HG02571 (cell line): ENCODE results near the gene BPNT1.
"Not testable (repeated sequence)": the region's sequence is repeated elsewhere in the genome, so short reads cannot be mapped to it uniquely, and the experiment has no call there.

Experiments
- ATAC-seq: cut with Tn5 transposase; IDR thresholded peaks from one replicate; pipeline ENCODE4 v1.9.1; 2021; ENCODE audit warnings: mild to moderate bottlenecking, moderate library complexity; ENCODE audit not compliant: unreplicated experiment

The BPNT1 gene, protein sequence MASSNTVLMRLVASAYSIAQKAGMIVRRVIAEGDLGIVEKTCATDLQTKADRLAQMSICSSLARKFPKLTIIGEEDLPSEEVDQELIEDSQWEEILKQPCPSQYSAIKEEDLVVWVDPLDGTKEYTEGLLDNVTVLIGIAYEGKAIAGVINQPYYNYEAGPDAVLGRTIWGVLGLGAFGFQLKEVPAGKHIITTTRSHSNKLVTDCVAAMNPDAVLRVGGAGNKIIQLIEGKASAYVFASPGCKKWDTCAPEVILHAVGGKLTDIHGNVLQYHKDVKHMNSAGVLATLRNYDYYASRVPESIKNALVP

DNA sequence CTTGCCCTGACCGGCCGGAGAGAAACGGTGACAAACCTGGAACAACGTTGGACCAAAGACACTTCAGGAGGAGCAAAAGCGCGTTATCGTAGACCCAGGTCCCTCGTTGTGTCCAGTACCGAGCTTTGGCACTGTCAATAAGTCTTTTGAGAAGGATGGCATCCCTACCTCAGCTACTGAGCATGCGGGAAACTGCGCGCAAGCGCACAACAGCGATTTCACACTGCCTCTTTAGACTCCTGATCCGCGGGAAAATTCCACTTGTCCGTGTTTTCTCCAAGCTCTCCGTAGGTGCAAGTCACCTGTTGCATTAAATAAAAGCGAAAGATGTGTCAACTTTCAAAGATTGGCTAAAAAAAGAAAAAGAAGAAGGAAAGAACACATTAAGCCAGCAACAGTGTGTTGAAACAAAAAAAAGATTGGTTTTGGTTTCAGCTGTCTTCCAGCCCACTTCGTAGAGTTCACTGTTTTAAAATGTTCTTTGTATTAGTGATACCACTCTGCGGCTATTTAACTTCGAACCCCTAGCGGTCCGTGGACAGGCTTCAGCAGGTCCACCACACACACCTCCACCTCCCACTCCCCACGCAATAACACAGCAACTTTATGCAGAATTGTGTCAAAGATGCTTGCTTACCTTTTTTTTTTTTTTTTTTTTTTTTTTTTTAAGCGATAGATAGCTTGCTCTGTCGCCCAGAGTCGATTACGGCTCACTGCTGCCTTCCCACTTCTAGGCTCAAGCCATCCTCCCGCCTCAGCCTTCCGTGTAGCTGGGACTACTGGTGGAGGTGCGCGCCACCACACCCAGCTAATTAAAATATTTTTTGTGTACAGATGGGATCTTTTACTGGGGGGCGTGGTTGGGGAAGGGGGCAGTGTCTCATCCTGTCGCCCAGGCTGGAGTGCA is at the start of gene BPNT1:
Gene BPNT1, minus strand, starts transcription at position 139 of the 907 bp plus-strand sequence. CDS start 9,942 bp downstream, outside the sequence.
- ATAC-seq, result peak; percentile 47

DNA sequence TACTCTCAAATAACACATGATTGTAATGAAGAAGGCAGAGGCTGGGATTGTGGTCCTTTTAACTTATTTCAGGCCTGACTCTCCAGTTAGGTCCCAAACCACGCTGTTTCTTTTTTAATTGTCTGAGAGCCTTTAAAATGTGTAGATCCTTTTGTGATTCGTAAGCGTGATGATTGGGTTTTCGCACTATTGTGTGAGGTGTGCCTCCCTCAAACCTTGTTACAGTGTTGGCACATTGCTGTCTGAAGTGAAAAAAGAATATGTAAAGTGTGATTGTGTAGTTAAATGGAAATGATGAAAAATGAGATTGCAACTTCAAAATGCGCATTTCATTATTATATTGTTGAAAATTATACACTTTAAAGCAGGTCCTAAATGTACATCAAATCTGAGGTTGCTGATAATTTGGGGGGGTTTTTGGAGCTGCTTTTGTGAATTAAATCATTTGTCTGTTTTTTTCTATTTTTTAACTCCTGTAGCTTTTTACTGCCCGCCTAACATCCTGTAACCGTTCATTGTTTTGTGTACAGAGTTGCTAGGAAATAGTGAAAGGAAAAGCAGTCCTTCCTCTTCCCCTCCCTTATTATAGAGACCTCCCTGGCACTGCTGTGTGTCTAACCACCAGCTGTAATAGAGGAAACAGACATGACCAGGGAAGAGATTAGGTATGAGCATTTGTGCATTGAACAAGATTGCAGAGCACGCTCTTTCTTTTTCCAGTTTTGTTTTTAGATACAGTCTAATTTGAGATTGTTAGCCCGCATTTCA is 47.6 kb upstream of the BPNT1 start:
- ATAC-seq, result no peak

DNA sequence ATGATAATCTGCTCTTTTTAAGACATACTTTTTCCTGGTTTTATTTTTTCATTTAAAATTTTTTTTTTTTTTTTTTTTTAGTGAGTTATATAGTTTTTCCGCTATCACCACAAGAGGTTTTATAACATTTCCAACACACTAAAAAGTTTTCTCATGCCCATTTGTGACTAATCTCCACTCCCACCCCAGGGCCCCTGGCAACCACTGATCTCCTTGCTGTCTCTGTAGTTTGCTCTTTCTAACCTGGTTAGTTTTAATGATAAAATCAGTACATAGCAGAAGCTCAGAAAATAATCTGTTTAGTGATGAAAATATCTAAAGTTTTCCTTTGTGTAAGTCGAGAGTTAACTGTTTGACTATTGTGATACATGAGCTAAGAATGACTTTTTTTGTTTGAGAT is 46.2 kb upstream of the BPNT1 start:
- ATAC-seq, result no peak

DNA sequence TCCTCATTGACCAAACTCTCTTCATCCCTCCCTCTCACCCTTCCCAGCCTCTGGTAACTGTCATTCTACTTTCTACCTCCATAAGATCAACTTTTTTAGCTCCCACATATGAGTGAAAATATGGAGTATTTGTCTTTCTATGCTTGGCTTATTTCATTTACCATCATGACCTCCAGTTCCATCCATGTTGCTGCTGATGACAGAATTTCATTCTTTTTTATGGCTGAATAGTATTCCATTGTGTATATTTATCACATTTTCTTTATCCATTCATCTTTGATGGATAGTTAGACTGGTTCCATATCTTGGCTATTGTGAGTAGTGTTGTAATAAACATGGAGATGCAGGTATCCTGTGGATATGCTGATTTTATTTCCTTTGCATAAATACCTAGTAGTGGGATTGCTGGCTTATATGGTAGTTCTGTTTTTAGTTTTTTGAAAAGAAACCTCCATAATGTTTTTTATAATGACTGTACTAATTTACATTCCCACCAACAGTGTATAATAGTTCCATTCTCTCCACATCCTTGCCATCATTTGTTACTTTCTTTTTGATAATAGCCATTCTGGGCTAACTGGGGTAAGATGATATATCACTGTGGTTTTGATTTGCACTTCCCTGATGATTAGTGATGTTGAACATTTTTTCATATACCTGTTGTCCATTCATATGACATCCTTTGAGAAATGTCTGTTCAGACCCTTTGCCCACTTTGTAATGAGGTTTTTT is 40.1 kb upstream of the BPNT1 start:
- no peak for ATAC-seq

DNA sequence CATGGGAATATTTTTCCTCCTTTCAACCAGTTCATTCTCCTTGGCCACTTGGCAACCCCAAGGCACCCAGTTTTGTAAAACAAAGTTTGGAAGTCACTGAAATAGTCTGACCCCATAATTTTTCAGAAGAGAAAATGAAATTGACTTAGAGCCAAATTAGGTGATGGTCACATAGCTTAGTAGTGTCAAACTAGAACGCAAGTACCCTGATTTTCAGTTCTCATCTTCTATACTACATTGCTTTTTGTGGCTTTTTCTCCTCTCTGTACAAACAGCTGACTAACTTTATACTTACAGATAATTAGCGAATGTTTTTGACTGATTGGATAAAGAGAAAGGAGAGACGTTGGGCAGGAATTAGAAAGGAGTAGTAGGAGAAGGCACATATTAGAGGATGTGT is 37.5 kb upstream of the BPNT1 start:
- no peak for ATAC-seq

DNA sequence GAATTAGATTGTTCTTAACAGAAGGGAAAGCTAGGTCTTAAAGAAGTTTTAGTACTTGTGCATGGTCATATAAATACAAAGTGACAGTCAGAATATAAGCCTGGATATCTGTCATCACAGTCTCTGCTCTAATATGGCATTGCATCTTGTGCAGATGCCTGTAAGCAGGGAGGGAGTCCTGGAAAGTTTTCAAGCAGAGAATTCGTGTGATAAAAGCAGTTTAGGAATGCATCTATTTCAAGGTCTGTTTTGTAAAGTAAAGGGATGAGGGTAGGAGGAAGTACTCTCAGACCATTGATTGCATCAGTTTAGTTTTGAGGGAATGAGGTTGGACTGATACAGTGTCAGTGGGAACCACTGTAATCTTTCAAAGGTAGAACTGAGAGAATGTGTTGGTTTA is 35.0 kb upstream of the BPNT1 start:
- ATAC-seq, result no peak

DNA sequence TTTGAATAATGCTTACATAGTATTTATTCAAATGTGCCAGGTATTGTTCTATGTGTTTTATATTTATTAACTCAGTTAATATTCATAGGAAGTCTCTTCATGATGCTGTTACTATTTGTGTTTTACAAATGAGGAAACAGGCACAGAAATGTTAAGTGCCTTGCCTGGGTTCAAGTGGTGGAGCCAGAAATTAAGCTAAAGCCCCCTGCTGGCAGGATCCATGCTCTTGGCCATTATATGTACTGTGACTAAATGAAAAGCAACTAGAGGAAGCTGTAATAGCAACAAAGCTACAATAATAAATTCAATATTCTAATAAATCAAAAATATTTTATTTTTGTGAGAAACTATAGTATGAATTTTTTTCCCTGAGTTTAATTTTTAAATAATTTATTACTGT is 34.3 kb upstream of the BPNT1 start:
- no peak for ATAC-seq

DNA sequence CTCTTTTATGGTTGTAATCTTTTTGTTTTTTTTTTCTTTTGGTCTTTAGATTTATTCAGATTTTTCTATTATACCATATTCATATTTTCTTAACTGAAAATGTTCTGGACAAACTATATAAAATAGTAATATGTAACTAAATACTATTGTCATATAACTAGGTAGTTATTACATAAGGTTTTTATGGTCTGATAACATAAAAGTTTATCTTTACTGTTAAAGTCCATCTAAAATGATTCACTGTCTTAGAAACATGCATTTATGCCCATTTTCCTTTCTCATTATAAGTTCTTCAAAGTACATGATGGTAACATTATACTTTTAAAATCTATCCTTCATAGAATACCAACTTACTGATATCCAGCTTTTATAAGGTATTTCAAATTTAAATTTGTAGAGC is 33.5 kb upstream of the BPNT1 start:
- no peak for ATAC-seq

DNA sequence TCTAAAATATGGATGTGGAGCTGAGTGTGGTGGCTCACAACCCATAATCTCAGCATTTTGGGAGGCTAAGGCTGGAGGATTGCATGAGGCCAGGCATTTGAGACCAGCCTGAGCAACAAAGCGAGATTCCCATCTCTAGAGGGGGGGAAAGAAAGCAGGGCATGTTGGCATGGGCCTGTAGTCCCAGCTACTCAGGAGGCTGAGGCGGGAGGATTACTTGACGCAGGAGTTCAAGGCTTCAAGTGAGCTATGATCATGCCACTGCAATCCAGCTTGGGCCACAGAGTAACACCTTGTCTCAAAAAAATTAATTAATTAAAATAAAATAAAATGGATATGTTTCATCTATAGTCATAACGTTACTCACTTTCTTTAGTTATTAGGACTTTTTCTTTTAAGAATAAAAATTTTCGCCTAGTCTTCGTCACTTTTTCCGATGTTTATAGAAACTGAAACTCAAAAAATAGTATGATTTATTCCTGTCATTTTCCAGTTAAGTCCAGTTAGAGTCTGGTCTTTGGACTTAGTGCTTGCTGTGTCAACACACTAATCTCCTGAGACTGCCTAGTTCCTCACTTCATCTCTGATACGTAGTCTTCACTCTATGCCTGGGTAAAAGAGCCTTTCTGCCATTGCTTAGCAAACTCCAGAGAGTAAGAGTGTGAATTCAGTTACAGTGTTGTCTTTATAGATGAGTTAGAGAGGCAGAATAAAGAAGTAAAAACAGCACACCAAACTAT is 32.4 kb upstream of the BPNT1 start:
- no peak for ATAC-seq

DNA sequence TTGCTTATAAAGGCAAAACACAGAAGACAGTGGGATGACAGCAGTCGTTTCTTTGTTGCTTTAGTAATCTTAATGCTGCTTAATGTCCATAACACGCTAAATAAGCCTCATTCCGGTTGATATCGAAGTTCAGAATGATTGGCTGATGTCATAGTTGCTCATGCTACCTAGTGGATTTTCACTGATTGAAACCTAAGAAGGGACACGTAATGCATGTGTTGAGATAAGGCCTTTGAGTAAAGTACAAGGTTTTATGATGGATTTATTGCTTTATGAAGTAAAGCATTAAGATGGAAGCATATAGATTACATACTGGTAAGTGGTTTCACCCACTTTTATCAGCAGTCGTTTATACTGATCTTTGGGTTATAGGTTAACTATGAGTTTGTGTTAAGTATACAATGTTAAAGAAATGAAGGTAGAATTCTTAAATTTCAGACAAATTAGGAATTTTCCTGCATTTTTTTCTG is 29.5 kb upstream of the BPNT1 start:
- ATAC-seq, result no peak

DNA sequence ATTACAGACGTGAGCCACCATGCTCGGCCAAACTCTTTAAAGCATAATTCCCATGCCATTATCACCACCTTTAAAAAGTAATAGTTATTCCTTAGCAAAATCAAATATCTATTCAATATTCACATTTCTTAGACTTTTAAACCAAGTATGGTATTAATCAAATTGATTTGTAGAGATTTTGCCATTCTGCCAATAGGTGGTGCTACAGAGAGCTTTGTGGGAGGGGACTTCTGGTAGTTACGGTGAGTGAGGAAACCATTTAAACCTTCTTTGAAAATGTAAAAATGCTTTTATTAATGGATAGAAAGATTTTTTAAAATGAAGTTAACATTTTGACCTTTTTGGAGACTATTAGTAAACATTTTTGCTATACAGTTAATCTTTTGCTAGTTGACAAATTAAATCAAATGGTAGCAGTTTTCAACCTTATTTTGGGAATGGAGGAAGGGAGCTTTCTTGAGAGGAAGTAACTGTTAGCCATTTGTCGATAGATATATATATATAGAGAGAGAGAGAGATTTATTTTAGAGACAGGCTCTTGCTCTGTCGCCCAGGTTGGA is 23.6 kb upstream of the BPNT1 start:
- no peak for ATAC-seq

DNA sequence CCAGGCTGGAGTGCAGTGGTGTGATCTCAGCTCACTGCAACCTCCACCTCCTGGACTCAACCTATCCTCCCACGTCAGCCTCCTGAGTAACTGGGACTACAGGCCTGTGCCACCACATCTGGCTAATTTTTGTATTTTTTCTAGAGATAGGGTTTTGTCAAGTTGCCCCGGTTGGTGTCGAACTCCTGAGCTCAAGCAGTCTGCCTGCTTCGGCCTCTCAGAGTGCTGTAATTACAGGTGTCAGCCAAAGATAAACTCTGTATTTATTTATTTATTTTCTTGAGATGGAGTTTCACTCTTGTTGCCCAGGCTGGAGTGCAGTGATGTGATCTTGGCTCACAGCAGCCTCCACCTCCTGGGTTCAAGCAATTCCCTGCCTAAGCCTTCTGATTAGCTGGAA is 23.0 kb upstream of the BPNT1 start:
- ATAC-seq, result not testable (repeated sequence)

DNA sequence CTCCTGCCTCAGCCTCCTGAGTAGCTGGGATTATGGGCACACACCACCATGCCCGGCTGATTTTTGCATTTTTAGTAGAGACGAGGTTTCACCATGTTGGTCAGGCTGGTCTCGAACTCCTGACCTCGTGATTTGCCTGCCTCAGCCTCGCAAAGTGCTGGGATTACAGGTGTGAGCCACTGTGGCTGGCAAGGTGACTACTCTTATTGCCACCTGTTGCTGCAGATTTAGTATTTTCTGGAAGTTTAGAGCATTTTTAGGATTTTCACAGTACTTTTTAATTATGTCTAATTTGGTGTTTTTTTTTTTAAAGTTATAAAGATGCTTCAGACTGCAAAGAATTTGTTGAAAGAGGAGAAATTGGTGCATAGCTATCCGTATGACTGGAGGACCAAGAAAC is 20.9 kb upstream of the BPNT1 start:
- not testable (repeated sequence) for ATAC-seq

DNA sequence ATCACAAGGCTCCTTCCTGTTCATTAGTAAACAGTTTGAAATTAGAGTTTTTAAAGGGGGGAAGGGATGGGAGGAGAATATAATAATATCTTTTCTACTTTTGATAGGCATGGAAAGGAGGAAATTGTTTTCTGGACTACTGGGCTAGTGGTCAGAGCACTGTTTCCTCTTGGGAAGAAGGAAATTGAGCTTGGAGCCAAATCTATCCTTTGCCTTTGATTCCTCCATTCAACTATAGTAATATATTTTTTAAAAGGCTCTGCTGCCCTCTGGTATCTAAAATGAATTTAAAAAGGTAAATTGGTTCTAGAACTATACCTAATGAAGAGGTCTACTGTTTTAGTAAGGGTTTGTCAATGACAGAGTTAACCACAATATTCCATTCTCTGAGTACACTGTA is 10.2 kb upstream of the BPNT1 start:
- no peak for ATAC-seq

DNA sequence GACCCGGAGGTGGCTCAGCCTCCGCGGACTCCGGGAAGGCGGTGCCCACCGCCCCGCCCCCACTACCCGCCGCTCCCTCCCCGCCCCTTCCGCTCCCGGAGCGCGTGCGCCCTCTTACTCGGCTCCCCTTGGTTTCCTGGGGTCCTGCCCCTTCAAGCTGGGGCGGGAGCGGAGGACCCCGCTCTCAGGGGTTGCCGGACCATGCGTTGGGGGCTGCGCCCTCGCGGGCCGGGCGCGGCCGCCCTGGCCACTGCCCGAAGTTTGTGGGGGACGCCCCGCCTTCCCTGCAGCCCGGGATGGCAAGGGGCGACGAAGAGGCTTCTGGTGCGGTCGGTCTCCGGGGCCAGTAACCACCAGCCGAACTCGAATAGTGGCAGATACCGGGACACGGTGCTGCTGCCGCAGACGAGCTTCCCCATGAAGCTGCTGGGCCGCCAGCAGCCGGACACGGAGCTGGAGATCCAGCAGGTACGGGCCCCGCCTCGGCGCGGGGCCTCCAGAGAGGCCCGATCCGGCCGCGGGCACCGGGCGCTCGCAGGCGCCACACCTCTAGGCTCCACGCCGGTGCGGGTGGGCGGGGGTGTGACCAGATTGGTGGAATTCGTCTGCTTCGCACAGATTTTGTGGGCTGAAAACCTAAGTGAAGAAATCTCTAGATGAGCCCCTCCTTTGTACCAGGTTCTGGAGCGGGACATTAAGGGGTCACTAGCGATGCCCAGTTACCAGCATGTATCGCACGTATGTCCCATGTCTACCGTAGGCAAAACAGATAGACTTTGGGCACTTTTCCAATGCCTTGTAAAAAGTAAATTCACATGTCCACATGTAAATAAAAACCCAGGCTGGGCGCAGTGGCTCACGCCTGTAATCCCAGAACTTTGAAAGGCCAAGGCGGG is 4.7 kb upstream of the BPNT1 start, which contains the start of gene IARS2:
Gene IARS2, plus strand, starts transcription at position 117 of the 896 bp plus-strand sequence. Its CDS starts 85 bp downstream, at position 202.
- ATAC-seq, result peak; percentile 55

DNA sequence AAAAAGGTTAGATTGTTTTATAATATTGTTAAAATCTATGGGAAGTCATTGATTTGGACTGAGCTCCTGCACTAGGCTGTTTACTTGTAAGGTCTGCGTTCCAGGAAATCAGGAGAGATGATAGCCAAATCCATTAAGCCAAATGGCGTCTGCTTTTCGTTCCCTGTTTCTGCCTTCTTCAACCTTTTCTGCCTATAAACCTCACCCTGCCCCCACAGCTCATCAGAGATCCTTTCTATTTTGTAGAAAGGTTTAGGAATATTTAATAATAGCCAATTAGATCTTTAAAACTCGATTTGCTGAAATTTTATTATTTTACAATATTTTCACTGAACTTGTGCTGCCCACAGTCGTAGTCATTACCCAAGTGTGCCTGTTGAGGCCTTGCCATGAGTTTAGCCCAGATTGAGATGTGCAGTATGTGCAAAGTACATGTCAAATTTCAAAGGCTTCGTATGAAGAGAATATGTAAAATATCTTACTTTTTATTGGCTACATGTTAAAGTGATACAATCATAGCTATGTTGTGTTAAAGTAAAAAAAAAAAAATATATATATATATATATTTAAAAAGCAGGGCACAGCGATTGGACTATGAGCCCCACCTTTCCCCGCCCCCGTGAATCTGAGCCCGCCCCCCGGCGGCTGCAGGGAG is 3.9 kb upstream of the BPNT1 start:
- no peak for ATAC-seq

DNA sequence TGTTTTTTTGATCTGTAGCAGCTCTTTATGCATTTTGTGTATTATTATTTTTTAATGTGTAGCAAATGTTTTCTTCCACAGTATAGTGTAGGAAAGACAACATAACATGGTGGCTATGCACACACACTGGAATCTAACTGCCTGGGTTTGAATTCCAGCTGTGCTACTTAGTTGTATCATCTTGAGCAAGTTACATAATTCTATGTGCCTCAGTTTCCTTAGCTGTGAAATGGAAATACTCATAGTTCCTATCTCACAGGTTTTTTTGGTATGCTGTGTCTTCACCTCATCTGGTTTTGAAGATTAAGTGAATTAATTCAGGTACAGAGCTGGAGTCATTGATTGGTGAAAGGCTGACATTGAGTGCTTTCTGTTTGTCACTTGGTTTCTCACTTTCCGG is 3.1 kb upstream of the BPNT1 start:
- ATAC-seq, result no peak

DNA sequence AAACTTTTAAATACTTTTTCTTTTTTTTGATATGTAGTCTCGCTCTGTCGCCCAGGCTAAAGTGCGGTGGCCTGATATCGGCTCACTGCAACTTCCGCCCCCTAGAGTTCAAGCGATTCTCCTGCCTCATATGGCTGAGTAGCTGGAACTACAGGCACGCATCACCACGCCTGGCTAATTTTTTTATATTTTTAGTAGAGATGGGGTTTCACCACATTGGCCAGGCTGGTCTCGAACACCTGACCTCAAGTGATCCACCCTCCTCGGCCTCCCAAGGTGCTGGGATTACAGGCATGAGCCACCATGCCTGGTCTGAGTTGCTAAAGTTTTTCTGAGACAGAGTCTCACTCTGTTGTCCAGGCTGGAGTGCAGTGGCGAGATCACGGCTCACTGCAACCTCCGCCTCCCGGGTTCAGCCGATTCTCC is 3.3 kb downstream of the BPNT1 start:
- peak; percentile 35 for ATAC-seq
